CD14-positive monocyte (primary cell): Measurements from ENCODE around the gene HTRA2. TPM values are rescaled to one million over a fixed set of nuclear protein-coding genes. Genes with fewer than 3 reads are reported as not detected.

Source experiments
- DNase-seq, 3 donors: peaks; one replicate each; pipeline ENCODE4 v3.0.0-alpha.2; 2011 to 2022
- H2AFZ ChIP-seq: 2 replicates; pipeline ENCODE4 v1.6.0; 2012; ENCODE audit warnings: mild to moderate bottlenecking, low read depth, low read length, inconsistent platforms; ENCODE audit not compliant: insufficient read depth, poor library complexity, severe bottlenecking
- H3K27ac ChIP-seq, 2 donors: 1 replicate in 1 of 2; 2 replicates in 1 of 2; pipeline ENCODE4 v1.5.1; 2012 to 2013; ENCODE audit warnings: low read length in 2 of 2, control low read depth in 1 of 2, inconsistent platforms in 1 of 2, low read depth in 1 of 2, mild to moderate bottlenecking in 1 of 2
- H3K27me3 ChIP-seq, 2 donors: one replicate each; pipeline versions ENCODE4 v1.6.0 to v1.6.1; 2011 to 2013; ENCODE audit warnings: low read length in 2 of 2; ENCODE audit not compliant: control insufficient read depth in 2 of 2, insufficient read depth in 2 of 2
- H3K36me3 ChIP-seq, 2 donors: replicated peaks in 1 of 2; 1 replicate in 1 of 2; 2 replicates in 1 of 2; pipeline versions ENCODE4 v1.5.1 to v1.6.1; 2012 to 2013; ENCODE audit warnings: low read length in 2 of 2, control low read depth in 1 of 2, inconsistent platforms in 1 of 2, mild to moderate bottlenecking in 1 of 2; ENCODE audit not compliant: insufficient read depth in 2 of 2, control insufficient read depth in 1 of 2
- H3K4me1 ChIP-seq, 2 donors: 1 replicate in 1 of 2; 2 replicates in 1 of 2; pipeline versions ENCODE4 v1.5.1 to v1.6.1; 2012 to 2013; ENCODE audit warnings: low read length in 2 of 2, control low read depth in 1 of 2, inconsistent platforms in 1 of 2, mild to moderate bottlenecking in 1 of 2, moderate library complexity in 1 of 2; ENCODE audit not compliant: insufficient read depth in 2 of 2, control insufficient read depth in 1 of 2
- H3K4me2 ChIP-seq: replicated peaks from 2 replicates; pipeline ENCODE3; 2012; ENCODE audit warnings: low read length, moderate library complexity, mild to moderate bottlenecking; ENCODE audit not compliant: poor library complexity, severe bottlenecking; ENCODE audit errors: extremely low read depth
- H3K4me3 ChIP-seq, 3 experiments: fragments of 200-600 bp in 1 of 3; sonication (generic) in 1 of 3; replicated peaks in 1 of 3; 1 replicate in 2 of 3; 2 replicates in 1 of 3; pipeline ENCODE4 v1.5.1; 2011 to 2013; ENCODE audit warnings: low read length in 3 of 3, mild to moderate bottlenecking in 3 of 3, control low read depth in 2 of 3, low read depth in 2 of 3, inconsistent platforms in 1 of 3, moderate library complexity in 1 of 3
- H3K79me2 ChIP-seq: 2 replicates; pipeline ENCODE4 v1.6.0; 2012; ENCODE audit warnings: mild to moderate bottlenecking, control low read depth, inconsistent platforms, low read length, moderate library complexity; ENCODE audit not compliant: insufficient read depth
- H3K9ac ChIP-seq: 2 replicates; pipeline ENCODE4 v1.6.0; 2017; ENCODE audit warnings: low read length, mild to moderate bottlenecking; ENCODE audit not compliant: insufficient read depth, poor library complexity, severe bottlenecking
- H3K9me3 ChIP-seq, 2 donors: replicated peaks in 1 of 2; 1 replicate in 1 of 2; 2 replicates in 1 of 2; pipeline versions ENCODE4 v1.5.1 to v1.6.1; 2012 to 2013; ENCODE audit warnings: low read length in 2 of 2, control low read depth in 1 of 2; ENCODE audit not compliant: control insufficient read depth in 1 of 2, insufficient read depth in 1 of 2
- H4K20me1 ChIP-seq: 2 replicates; pipeline ENCODE4 v1.6.0; 2012; ENCODE audit warnings: mild to moderate bottlenecking, low read length, control low read depth, moderate library complexity; ENCODE audit not compliant: insufficient read depth
- H3K27ac Mint-ChIP-seq, 7 donors: one replicate each; pipeline ENCODE4 v1.8.0; 2020; ENCODE audit warnings: mild to moderate bottlenecking in 7 of 7, mixed read lengths in 7 of 7, moderate library complexity in 6 of 7, inconsistent platforms in 2 of 7
- H3K27me3 Mint-ChIP-seq, 3 donors: one replicate each; pipeline ENCODE4 v1.8.0; 2021 to 2022; ENCODE audit warnings: low read depth in 3 of 3, mild to moderate bottlenecking in 3 of 3, mixed read lengths in 3 of 3, moderate library complexity in 3 of 3, inconsistent platforms in 1 of 3
- H3K36me3 Mint-ChIP-seq, 2 donors: one replicate each; pipeline ENCODE4 v1.8.0; 2020; ENCODE audit warnings: mixed read lengths in 2 of 2, inconsistent platforms in 1 of 2, mild to moderate bottlenecking in 1 of 2
- H3K4me1 Mint-ChIP-seq: one replicate; pipeline ENCODE4 v1.8.0; 2020; ENCODE audit warnings: mild to moderate bottlenecking, mixed read lengths
- H3K4me3 Mint-ChIP-seq, 2 donors: one replicate each; pipeline ENCODE4 v1.8.0; 2020; ENCODE audit warnings: mild to moderate bottlenecking in 2 of 2, mixed read lengths in 2 of 2, moderate library complexity in 1 of 2
- H3K9me3 Mint-ChIP-seq, 7 donors: one replicate each; pipeline ENCODE4 v1.8.0; 2020 to 2022; ENCODE audit warnings: mixed read lengths in 7 of 7, mild to moderate bottlenecking in 6 of 7, moderate library complexity in 6 of 7, inconsistent platforms in 2 of 7
- CTCF ChIP-seq: fragments of 200-600 bp; IDR thresholded peaks from one replicate; pipeline ENCODE4 v1.8.0; 2022; ENCODE audit warnings: antibody characterized with exemption, mild to moderate bottlenecking
- WGBS: methylation state at CpG from one replicate; pipeline ENCODE4 v1.1.5; 2013; ENCODE audit warnings: missing lambda C conversion rate; ENCODE audit not compliant: insufficient coverage; 5-methylcytosine and 5-hydroxymethylcytosine counted together
- intact Hi-C, 2 donors: fragments of 100-400 bp; cut with micrococcal nuclease; formaldehyde crosslinking; loops; one replicate each; pipeline versions ENCODE4 v1.15.0 to v1.15.1; 2023
- polyA plus RNA-seq, 3 donors: library from polyadenylated mRNA; depleted of rRNA in 1 of 3; unstranded in 2 of 3; stranded (reverse) in 1 of 3; fragments of 300-500 nt in 2 of 3; fragments of >200 nt in 1 of 3; fragmentation: Illumina TruSeq in 2 of 3; gene quantifications; 1 replicate in 2 of 3; 2 replicates in 1 of 3; pipeline ENCODE4 v1.2.3, GENCODE V29; 2012 to 2021

HTRA2 gene
- polyA plus RNA-seq, 3 donors: 11.3 to 20.5 (median 15.0) TPM

- no peaks in the 10 kb centered on the region for H3K4me1 Mint-ChIP-seq
- WGBS: 96% methylated on average over 12 of the region's 12 CpGs
- Histone ChIP-seq H3K9ac (no peak overlapping the region), H3K4me2 (no peak overlapping the region), H3K27me3 (peaks cover 3 to 10% of the 10 kb centered on the region in 2 donors), H3K9me3 (no peaks in the 10 kb centered on the region), H3K4me1 (no peaks in the 10 kb centered on the region), H3K27ac (no peak overlapping the region), H3K4me3 (no peak overlapping the region), H2AFZ (no peak overlapping the region), H4K20me1 (no peaks in the 10 kb centered on the region), H3K79me2 (peaks cover 3% of the 10 kb centered on the region), H3K36me3 (peaks cover 52 to 75% of the 10 kb centered on the region in 2 donors)
- H3K4me3 Mint-ChIP-seq: no peak overlapping the region
- TF ChIP-seq CTCF: no peak
- H3K36me3 Mint-ChIP-seq: peaks cover 72 to 77% of the 10 kb centered on the region in 2 donors
- DNase-seq: no peak
- H3K27me3 Mint-ChIP-seq: peaks cover 7 to 15% (median 13%) of the 10 kb centered on the region in 3 donors
- H3K9me3 Mint-ChIP-seq: no peaks in the 10 kb centered on the region
- peak overlapping the region in 1 of 7 donors; percentile 34 for H3K27ac Mint-ChIP-seq
- intact Hi-C loops: no loop called here
Observed at GRCh38 chr2:74491648-74492544, 37.8 kb upstream of the HTRA2 start.

- intact Hi-C loops: no loop called here
- H3K27ac Mint-ChIP-seq: no peak overlapping the region
Observed at GRCh38 chr2:74493546-74493945, 36.2 kb upstream of the HTRA2 start.

More at GRCh38 chr2:74493546-74493945, 36.2 kb upstream of the HTRA2 start:
- H3K27me3 ChIP-seq: peaks cover 17 to 27% of the 10 kb centered on the region in 2 donors
- peaks cover 24 to 31% (median 30%) of the 10 kb centered on the region in 3 donors for H3K27me3 Mint-ChIP-seq
- H3K79me2 ChIP-seq: peaks cover 3% of the 10 kb centered on the region
- no peak overlapping the region for H3K4me3 Mint-ChIP-seq
- peaks cover 12 to 13% of the 10 kb centered on the region in 2 donors for H3K4me1 ChIP-seq
- no peak overlapping the region for H3K4me3 ChIP-seq
- 97% methylated on average over 3 of the region's 3 CpGs for WGBS
- H3K27ac ChIP-seq: no peak overlapping the region
- H3K9ac ChIP-seq: no peak overlapping the region
- H3K36me3 Mint-ChIP-seq: peaks cover 68 to 71% of the 10 kb centered on the region in 2 donors
- DNase-seq: no peak
- no peaks in the 10 kb centered on the region for H4K20me1 ChIP-seq
- peaks cover 49 to 62% of the 10 kb centered on the region in 2 donors for H3K36me3 ChIP-seq
- TF ChIP-seq CTCF: no peak
- H3K4me1 Mint-ChIP-seq: peaks cover 12% of the 10 kb centered on the region
- H3K9me3 ChIP-seq: peaks cover 0 to 7% of the 10 kb centered on the region in 2 donors
- no peak overlapping the region for H2AFZ ChIP-seq
- H3K4me2 ChIP-seq: no peak overlapping the region
- H3K9me3 Mint-ChIP-seq: peaks cover 0 to 9% (median 2%) of the 10 kb centered on the region in 7 donors
